Aorta (tissue), 5 donors: ENCODE results near the gene ABCF2. TPM values are rescaled to one million over a fixed set of nuclear protein-coding genes. Genes with fewer than 3 reads are reported as not detected.
A peak's percentile ranks its signal among the peaks of the same experiment; 100 is the strongest.

Source experiments
- ATAC-seq: fragments of 200-7000 bp; cut with Tn5 transposase; one replicate; pipeline ENCODE4 v1.9.1; 2022; ENCODE audit warnings: moderate library complexity; ENCODE audit not compliant: low FRiP score
- DNase-seq, 2 donors: peaks; one replicate each; pipeline ENCODE4 v3.0.0-alpha.2; 2020
- H3K27ac ChIP-seq, 2 donors: one replicate each; pipeline ENCODE4 v1.5.1; 2013; ENCODE audit warnings: low read length in 2 of 2, mild to moderate bottlenecking in 2 of 2, moderate library complexity in 2 of 2, control low read depth in 1 of 2, inconsistent platforms in 1 of 2, low read depth in 1 of 2
- H3K27me3 ChIP-seq, 2 donors: one replicate each; pipeline ENCODE4 v1.6.1; 2013; ENCODE audit warnings: control low read depth in 1 of 2, low read length in 1 of 2, mild to moderate bottlenecking in 1 of 2, moderate library complexity in 1 of 2; ENCODE audit not compliant: insufficient read depth in 2 of 2, control insufficient read depth in 1 of 2
- H3K36me3 ChIP-seq, 2 donors: one replicate each; pipeline ENCODE4 v1.6.1; 2013; ENCODE audit warnings: control low read depth in 1 of 2, low read length in 1 of 2, mild to moderate bottlenecking in 1 of 2; ENCODE audit not compliant: insufficient read depth in 2 of 2, control insufficient read depth in 1 of 2
- H3K4me1 ChIP-seq, 2 donors: one replicate each; pipeline ENCODE4 v1.6.1; 2013; ENCODE audit warnings: low read length in 2 of 2, control low read depth in 1 of 2, mild to moderate bottlenecking in 1 of 2, moderate library complexity in 1 of 2; ENCODE audit not compliant: insufficient read depth in 2 of 2, control insufficient read depth in 1 of 2
- H3K4me3 ChIP-seq, 2 donors: one replicate each; pipeline ENCODE4 v1.5.1; 2013; ENCODE audit warnings: low read length in 2 of 2, control low read depth in 1 of 2, mild to moderate bottlenecking in 1 of 2
- H3K9me3 ChIP-seq: one replicate; pipeline ENCODE4 v1.6.1; 2013; ENCODE audit warnings: mild to moderate bottlenecking, low read length; ENCODE audit not compliant: control insufficient read depth
- WGBS, 2 donors: extraction: QIAGEN DNeasy Blood & Tissue Kit; methylation state at CpG; one replicate each; pipeline ENCODE4 v1.1.7; 2013; 5-methylcytosine and 5-hydroxymethylcytosine counted together
- intact Hi-C, 2 donors: fragments of 100-400 bp; cut with DNase I; formaldehyde crosslinking; loops; one replicate each; pipeline versions ENCODE4 v1.14.2 to v1.15.0; 2022
- polyA plus RNA-seq, 2 donors: library from polyadenylated mRNA; stranded (reverse); fragments of 200-250 nt; gene quantifications; one replicate each; pipeline ENCODE4 v1.2.3, GENCODE V29; 2013
- total RNA-seq, 2 donors: library from RNA; stranded (reverse); fragmentation: NEBNext Ultra II Directional; extraction: Animal tissue kit (Norgen Biotek cat#: 25700); gene quantifications; one replicate each; pipeline ENCODE4 v1.2.1, GENCODE V29; 2021
- donor health status: healthy with polysubstance abuse.
- donor health status: Bipolar disorder and iron deficiency.
- donor health status: DM: no; HTN: no; CAD: no.
- donor health status: DM: no; HTN: no; CAD: no.
- donor health status: DM: yes; HTN: yes; CAD: no.

Gene ABCF2
- total and polyA plus RNA-seq, 4 donors = 14.3 to 25.8 (median 15.9) TPM

DNA sequence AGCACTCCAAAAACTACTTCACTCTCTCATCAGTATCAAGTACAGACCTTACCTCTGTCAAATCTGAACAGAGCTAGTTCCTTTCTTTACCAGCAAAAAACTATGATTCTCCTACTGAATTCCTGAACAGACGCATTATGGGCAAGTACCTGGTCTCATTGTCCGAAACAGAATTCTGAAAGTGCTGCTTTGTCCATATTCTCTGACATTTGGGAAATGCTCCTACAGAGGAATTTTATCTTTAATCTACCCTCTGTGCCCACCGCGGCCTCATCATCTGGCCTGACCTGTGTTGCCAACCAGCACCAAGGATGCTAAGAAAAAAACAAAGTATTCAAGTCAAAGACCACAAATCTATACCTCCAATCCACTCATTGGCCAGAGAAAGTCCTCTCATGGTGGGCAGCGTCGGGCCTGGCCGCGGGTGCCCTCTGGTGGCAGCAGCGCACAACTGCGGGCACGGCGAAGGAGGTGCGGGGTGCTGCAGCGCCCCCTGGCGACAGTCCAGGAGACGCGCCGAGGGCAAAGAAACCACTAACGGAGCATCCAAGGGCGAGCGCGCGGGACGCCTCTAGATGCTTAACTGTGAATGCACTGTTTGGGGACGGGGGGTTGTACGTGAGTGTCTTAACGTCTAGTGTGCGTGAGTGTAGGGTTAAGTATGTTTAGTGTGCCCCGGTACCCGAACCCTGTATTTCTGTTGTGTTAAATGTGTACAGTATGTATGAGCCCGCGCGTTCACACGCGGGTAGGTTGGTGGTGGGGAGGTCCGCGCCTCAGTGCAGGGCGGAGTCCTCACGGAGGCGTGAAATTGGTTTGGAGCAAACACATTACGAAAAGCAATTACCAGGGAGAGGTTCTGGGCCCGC, 54.5 kb downstream of the ABCF2 start:
- Histone ChIP-seq H3K4me1 (no peaks in the 10 kb centered on the region), H3K36me3 (no peaks in the 10 kb centered on the region), H3K27ac (no peak overlapping the region), H3K27me3 (no peaks in the 10 kb centered on the region), H3K9me3 (no peaks in the 10 kb centered on the region), H3K4me3 (no peak overlapping the region)
- ATAC-seq (peak; percentile 92), DNase-seq (peak; percentile 79 to 93)
- 21 to 22% methylated on average over 42 of the region's 42 CpGs for WGBS, 2 donors
- intact Hi-C loops = loop anchor here (1.0 to 5.0 kb wide), 2 partner anchors 47 to 50 kb away; no protein-coding TSS in a partner anchor

DNA sequence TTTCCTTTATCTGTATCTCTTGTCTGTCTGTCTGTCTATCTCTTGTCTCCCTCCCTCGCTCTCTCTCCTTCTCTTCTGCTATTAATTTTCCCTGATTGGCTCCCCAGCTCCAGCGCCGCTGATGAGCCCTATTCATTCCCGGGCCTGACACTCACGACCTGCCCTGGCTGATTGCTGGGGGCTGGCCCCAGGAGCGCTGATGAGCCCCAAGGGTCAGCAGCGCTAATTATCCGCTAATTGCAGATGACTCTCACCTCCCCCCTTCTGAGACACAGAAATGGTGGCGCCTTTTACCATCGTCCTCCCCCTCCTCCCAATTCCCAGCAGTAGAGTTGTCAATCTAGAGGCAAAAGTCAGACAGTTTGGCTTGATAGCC, 58.2 kb downstream of the ABCF2 start:
- 43 to 47% methylated on average over 10 of the region's 10 CpGs for WGBS, 2 donors
- H3K36me3 ChIP-seq = no peaks in the 10 kb centered on the region
- H3K9me3 ChIP-seq = no peaks in the 10 kb centered on the region
- no peak for DNase-seq
- H3K27me3 ChIP-seq = no peaks in the 10 kb centered on the region
- no peaks in the 10 kb centered on the region for H3K4me1 ChIP-seq
- no peak overlapping the region for H3K27ac ChIP-seq
- intact Hi-C loops = no loop called here
- no peak for ATAC-seq
- no peak overlapping the region for H3K4me3 ChIP-seq

- Histone ChIP-seq H3K4me1 (no peaks in the 10 kb centered on the region), H3K36me3 (no peaks in the 10 kb centered on the region), H3K9me3 (no peaks in the 10 kb centered on the region), H3K27me3 (no peaks in the 10 kb centered on the region), H3K27ac (no peak overlapping the region), H3K4me3 (peak overlapping the region in 1 of 2 donors; percentile 36)
- intact Hi-C loops = no loop called here
- 3% methylated on average over 43 to 52 of the region's 52 CpGs for WGBS, 2 donors
- DNase-seq = peak; percentile 54 to 82
- peak; percentile 40 for ATAC-seq
Measured at GRCh38 chr7:151168003-151168786, 58.8 kb downstream of the ABCF2 start.

GRCh38 chr7:151167197-151167961, 59.6 kb downstream of the ABCF2 start, which contains the start of gene GBX1:
Gene GBX1, minus strand, starts transcription at chr7:151167694. Its CDS starts 146 bp downstream, at chr7:151167548.
- intact Hi-C loops = no loop called here
- H3K4me3 ChIP-seq = peak within 1 kb of the TSS; percentile 9 to 36
- H3K36me3 ChIP-seq = no peaks in the 10 kb centered on the region
- H3K27ac ChIP-seq = no peak within 1 kb of the TSS
- WGBS, 2 donors = 1% methylated on average over 78 to 101 of the region's 101 CpGs
- H3K27me3 ChIP-seq = no peaks in the 10 kb centered on the region
- H3K9me3 ChIP-seq = no peaks in the 10 kb centered on the region
- peak; percentile 50 for ATAC-seq
- peak in 1 of 2 donors; percentile 80 for DNase-seq
- H3K4me1 ChIP-seq = no peaks in the 10 kb centered on the region

DNA sequence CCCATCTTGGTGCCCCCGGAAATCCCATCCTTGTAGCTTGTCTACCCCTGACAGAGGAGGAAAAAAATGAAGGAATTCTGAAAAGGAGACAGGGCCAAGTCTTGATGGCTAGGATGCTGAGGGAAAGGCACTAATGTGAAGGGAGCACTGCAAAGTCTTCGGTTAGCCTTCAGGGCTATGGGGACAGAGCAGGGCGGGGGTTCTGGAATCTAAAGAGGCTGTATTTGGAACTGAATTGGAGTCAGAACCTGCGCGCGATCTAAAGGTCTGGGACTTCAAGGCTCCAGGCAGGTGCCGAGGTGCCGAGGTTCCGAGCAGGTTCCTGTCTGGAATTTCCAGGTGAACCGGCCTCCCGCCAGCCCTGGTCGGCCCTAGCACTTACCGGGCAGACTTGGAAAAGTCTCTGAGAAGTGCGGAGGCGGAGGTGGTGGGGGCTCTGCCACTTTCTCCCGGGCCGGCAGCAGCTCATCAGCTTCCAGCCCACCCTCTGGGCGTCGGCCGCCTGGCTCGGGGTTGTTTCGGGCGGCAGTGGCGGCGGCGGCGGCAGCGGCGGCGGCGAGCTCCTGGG, 60.3 kb downstream of the ABCF2 start:
- WGBS, 2 donors = 16 to 18% methylated on average over 29 to 31 of the region's 31 CpGs
- intact Hi-C loops = no loop called here

More for the DNA sequence above, 60.3 kb downstream of the ABCF2 start:
- H3K4me1 ChIP-seq = no peaks in the 10 kb centered on the region
- H3K9me3 ChIP-seq = no peaks in the 10 kb centered on the region
- H3K36me3 ChIP-seq = no peaks in the 10 kb centered on the region
- DNase-seq (no peak), ATAC-seq (no peak)
- H3K27me3 ChIP-seq = no peaks in the 10 kb centered on the region
- H3K4me3 ChIP-seq = peak overlapping the region; percentile 9 to 36
- H3K27ac ChIP-seq = no peak overlapping the region

Other genes starting within 250 kb of the ABCF2 start
- gene KCNH2, start 248.9 kb downstream of the ABCF2 start, total RNA-seq = 1 to 10 TPM in 1 of 2 donors, under 1 TPM in 1; 0.65 to 2.4 TPM
- under 1 TPM; 0.23 to 0.63 TPM for gene KCNH2, start 248.9 kb downstream of the ABCF2 start, polyA plus RNA-seq
- 10 to 100 TPM; 28.1 to 32.4 TPM for gene NOS3, start 236.2 kb downstream of the ABCF2 start, total RNA-seq
- gene NOS3, start 236.2 kb downstream of the ABCF2 start, polyA plus RNA-seq = 10 to 100 TPM in 1 of 2 donors, under 1 TPM in 1; 0.63 to 17.3 TPM
- under 1 TPM in 1 of 2 donors, not detected in 1; 0.12 TPM for gene ATG9B, start 202.7 kb downstream of the ABCF2 start, total RNA-seq
- not detected for gene ATG9B, start 202.7 kb downstream of the ABCF2 start, polyA plus RNA-seq
- gene ABCB8, start 198.8 kb downstream of the ABCF2 start, total RNA-seq = 10 to 100 TPM; 18.7 to 30.8 TPM
- 10 to 100 TPM in 1 of 2 donors, 1 to 10 TPM in 1; 5.5 to 39.7 TPM for gene ABCB8, start 198.8 kb downstream of the ABCF2 start, polyA plus RNA-seq
- 1 to 10 TPM; 1.7 to 2.9 TPM for gene ASIC3, start 178.7 kb downstream of the ABCF2 start, total RNA-seq
- gene ASIC3, start 178.7 kb downstream of the ABCF2 start, polyA plus RNA-seq = 1 to 10 TPM in 1 of 2 donors, not detected in 1; 7.1 TPM
- 1 to 10 TPM; 4.1 to 6.6 TPM for gene CDK5, start 169.3 kb downstream of the ABCF2 start, total RNA-seq
- gene CDK5, start 169.3 kb downstream of the ABCF2 start, polyA plus RNA-seq = 1 to 10 TPM; 6.0 to 8.9 TPM
- 100 to 1,000 TPM; 118 to 128 TPM for gene SLC4A2, start 167.6 kb downstream of the ABCF2 start, total RNA-seq
- 100 to 1,000 TPM in 1 of 2 donors, 10 to 100 TPM in 1; 37.1 to 215 TPM for gene SLC4A2, start 167.6 kb downstream of the ABCF2 start, polyA plus RNA-seq
- gene FASTK, start 146.4 kb downstream of the ABCF2 start, total RNA-seq = 10 to 100 TPM; 45.6 to 56.6 TPM
- gene FASTK, start 146.4 kb downstream of the ABCF2 start, polyA plus RNA-seq = 100 to 1,000 TPM in 1 of 2 donors, 10 to 100 TPM in 1; 58.4 to 216 TPM
- 10 to 100 TPM; 32.7 to 33.9 TPM for gene TMUB1, start 143.7 kb downstream of the ABCF2 start, total RNA-seq
- 10 to 100 TPM; 19.0 to 72.4 TPM for gene TMUB1, start 143.7 kb downstream of the ABCF2 start, polyA plus RNA-seq
- 100 to 1,000 TPM in 1 of 2 donors, 10 to 100 TPM in 1; 60.6 to 115 TPM for gene AGAP3, start 140.7 kb downstream of the ABCF2 start, total RNA-seq
- gene AGAP3, start 140.7 kb downstream of the ABCF2 start, polyA plus RNA-seq = 100 to 1,000 TPM in 1 of 2 donors, 10 to 100 TPM in 1; 21.5 to 105 TPM
- gene GBX1, start 59.5 kb downstream of the ABCF2 start, total RNA-seq = not detected
- not detected for gene GBX1, start 59.5 kb downstream of the ABCF2 start, polyA plus RNA-seq
- gene ASB10, start 40.0 kb downstream of the ABCF2 start, total RNA-seq = not detected
- gene ASB10, start 40.0 kb downstream of the ABCF2 start, polyA plus RNA-seq = not detected
- 1 to 10 TPM in 1 of 2 donors, not detected in 1; 2.2 TPM for gene H2BK1, start 16.7 kb downstream of the ABCF2 start, total RNA-seq
- not detected for gene H2BK1, start 16.7 kb downstream of the ABCF2 start, polyA plus RNA-seq
- 10 to 100 TPM; 49.1 to 51.6 TPM for gene CHPF2, start 5.3 kb upstream of the ABCF2 start, total RNA-seq
- 10 to 100 TPM in 1 of 2 donors, 1 to 10 TPM in 1; 7.8 to 53.5 TPM for gene CHPF2, start 5.3 kb upstream of the ABCF2 start, polyA plus RNA-seq
- 10 to 100 TPM; 52.4 to 84.4 TPM for gene SMARCD3, start 21.5 kb upstream of the ABCF2 start, total RNA-seq
- 100 to 1,000 TPM in 1 of 2 donors, 10 to 100 TPM in 1; 48.5 to 182 TPM for gene SMARCD3, start 21.5 kb upstream of the ABCF2 start, polyA plus RNA-seq
- 10 to 100 TPM; 47.4 to 56.6 TPM for gene NUB1, start 114.6 kb upstream of the ABCF2 start, total RNA-seq
- 10 to 100 TPM; 34.6 to 36.3 TPM for gene NUB1, start 114.6 kb upstream of the ABCF2 start, polyA plus RNA-seq
- 1 to 10 TPM; 2.8 to 4.4 TPM for gene WDR86, start 182.8 kb upstream of the ABCF2 start, total RNA-seq
- gene WDR86, start 182.8 kb upstream of the ABCF2 start, polyA plus RNA-seq = under 1 TPM in 1 of 2 donors, not detected in 1; 0.18 TPM
- 1 to 10 TPM in 1 of 2 donors, under 1 TPM in 1; 0.84 to 1.7 TPM for gene CRYGN, start 212.9 kb upstream of the ABCF2 start, total RNA-seq
- 1 to 10 TPM in 1 of 2 donors, under 1 TPM in 1; 0.56 to 1.4 TPM for gene CRYGN, start 212.9 kb upstream of the ABCF2 start, polyA plus RNA-seq